Measurements from ENCODE around the gene CEACAM20.
A peak's percentile ranks its signal among the peaks of the same experiment; 100 is the strongest.
"Not testable (repeated sequence)": the region's sequence is repeated elsewhere in the genome, so short reads cannot be mapped to it uniquely, and the experiment has no call there.

The CEACAM20 gene

GRCh38 chr19:44553478-44554171 is 24.1 kb upstream of the CEACAM20 start:
- ATAC-seq (ENCODE audit: insufficient read depth, low read depth), result no peak
- Histone ChIP-seq H2AFZ (ENCODE audit: low read depth, low read length) (no peak overlapping the region), H3K4me3 (ENCODE audit: low read depth in 1 of 2, low read length in 2 of 2) (no peak overlapping the region), H3K27me3 (ENCODE audit: insufficient read depth, low read length, poor library complexity) (no peaks in the 10 kb centered on the region), H3K36me3 (ENCODE audit: insufficient read depth, low read length) (no peaks in the 10 kb centered on the region), H3K4me2 (ENCODE audit: insufficient read depth, low read length) (no peak overlapping the region), H3K79me2 (ENCODE audit: insufficient read depth, low read length) (no peaks in the 10 kb centered on the region), H3K9me3 (ENCODE audit: insufficient read depth, low read length, severe bottlenecking) (no peaks in the 10 kb centered on the region), H3K9ac (ENCODE audit: low read depth, low read length) (no peak overlapping the region), H3K27ac (ENCODE audit: low read length) (no peak overlapping the region), H3K4me1 (ENCODE audit: insufficient read depth, low read length) (no peaks in the 10 kb centered on the region), H4K20me1 (ENCODE audit: insufficient read depth, low read length) (no peaks in the 10 kb centered on the region)
- TF ChIP-seq CTCF (IDR thresholded peaks at IDR 0.05; ENCODE audit: borderline replicate concordance, extremely low read depth, low read length, poor library complexity, severe bottlenecking) (no peak), EZH2 (IDR thresholded peaks at IDR 0.05; ENCODE audit: borderline replicate concordance, low read depth, low read length, severe bottlenecking) (no peak)
- DNase-seq, result no peak

GRCh38 chr19:44552324-44552723 is 22.8 kb upstream of the CEACAM20 start:
- Histone ChIP-seq H3K27me3 (ENCODE audit: insufficient read depth, low read length, poor library complexity) (no peaks in the 10 kb centered on the region), H3K27ac (ENCODE audit: low read length) (no peak overlapping the region), H2AFZ (ENCODE audit: low read depth, low read length) (no peak overlapping the region), H4K20me1 (ENCODE audit: insufficient read depth, low read length) (no peaks in the 10 kb centered on the region), H3K4me1 (ENCODE audit: insufficient read depth, low read length) (no peaks in the 10 kb centered on the region), H3K4me2 (ENCODE audit: insufficient read depth, low read length) (no peak overlapping the region), H3K9ac (ENCODE audit: low read depth, low read length) (no peak overlapping the region), H3K4me3 (ENCODE audit: low read depth in 1 of 2, low read length in 2 of 2) (no peak overlapping the region), H3K36me3 (ENCODE audit: insufficient read depth, low read length) (no peaks in the 10 kb centered on the region), H3K79me2 (ENCODE audit: insufficient read depth, low read length) (no peaks in the 10 kb centered on the region), H3K9me3 (ENCODE audit: insufficient read depth, low read length, severe bottlenecking) (no peaks in the 10 kb centered on the region)
- TF ChIP-seq EZH2 (IDR thresholded peaks at IDR 0.05; ENCODE audit: borderline replicate concordance, low read depth, low read length, severe bottlenecking), result no peak
- peak; percentile 61 for TF ChIP-seq CTCF (IDR thresholded peaks at IDR 0.05; ENCODE audit: borderline replicate concordance, extremely low read depth, low read length, poor library complexity, severe bottlenecking)
- 0 out of 3 replicates have a peak, but pooled peaks have one; percentile 40 for ATAC-seq (ENCODE audit: insufficient read depth, low read depth)
- peak; percentile 43 for DNase-seq

- H3K79me2 ChIP-seq (ENCODE audit: insufficient read depth, low read length), result no peaks in the 10 kb centered on the region
These were observed 22.4 kb upstream of the CEACAM20 start for GRCh38 chr19:44551850-44552249.

GRCh38 chr19:44550976-44551375 is 21.5 kb upstream of the CEACAM20 start:
- H3K9ac ChIP-seq (ENCODE audit: low read depth, low read length); ATAC-seq (ENCODE audit: insufficient read depth, low read depth); H3K4me3 ChIP-seq (ENCODE audit: low read depth in 1 of 2, low read length in 2 of 2); H3K27me3 ChIP-seq (ENCODE audit: insufficient read depth, low read length, poor library complexity); H3K4me2 ChIP-seq (ENCODE audit: insufficient read depth, low read length); H4K20me1 ChIP-seq (ENCODE audit: insufficient read depth, low read length); H3K4me1 ChIP-seq (ENCODE audit: insufficient read depth, low read length); DNase-seq; H3K27ac ChIP-seq (ENCODE audit: low read length); H2AFZ ChIP-seq (ENCODE audit: low read depth, low read length); H3K36me3 ChIP-seq (ENCODE audit: insufficient read depth, low read length); H3K79me2 ChIP-seq (ENCODE audit: insufficient read depth, low read length); H3K9me3 ChIP-seq (ENCODE audit: insufficient read depth, low read length, severe bottlenecking): not testable (repeated sequence)

More at GRCh38 chr19:44551850-44552249, 22.4 kb upstream of the CEACAM20 start:
- Histone ChIP-seq H2AFZ (ENCODE audit: low read depth, low read length) (no peak overlapping the region), H3K4me2 (ENCODE audit: insufficient read depth, low read length) (no peak overlapping the region), H4K20me1 (ENCODE audit: insufficient read depth, low read length) (no peaks in the 10 kb centered on the region), H3K36me3 (ENCODE audit: insufficient read depth, low read length) (no peaks in the 10 kb centered on the region), H3K9me3 (ENCODE audit: insufficient read depth, low read length, severe bottlenecking) (no peaks in the 10 kb centered on the region), H3K4me1 (ENCODE audit: insufficient read depth, low read length) (no peaks in the 10 kb centered on the region), H3K27me3 (ENCODE audit: insufficient read depth, low read length, poor library complexity) (no peaks in the 10 kb centered on the region), H3K27ac (ENCODE audit: low read length) (no peak overlapping the region), H3K4me3 (ENCODE audit: low read depth in 1 of 2, low read length in 2 of 2) (no peak overlapping the region), H3K9ac (ENCODE audit: low read depth, low read length) (no peak overlapping the region)
- ATAC-seq (ENCODE audit: insufficient read depth, low read depth) (no peak), DNase-seq (no peak)
- TF ChIP-seq EZH2 (IDR thresholded peaks at IDR 0.05; ENCODE audit: borderline replicate concordance, low read depth, low read length, severe bottlenecking), result no peak
- no peak for TF ChIP-seq CTCF (IDR thresholded peaks at IDR 0.05; ENCODE audit: borderline replicate concordance, extremely low read depth, low read length, poor library complexity, severe bottlenecking)

All from DND-41 (cell line).